HG03097 (cell line): ENCODE measurements around the gene ELOVL5.
"Not testable (repeated sequence)": the region's sequence is repeated elsewhere in the genome, so short reads cannot be mapped to it uniquely, and the experiment has no call there.

Source experiments
- ATAC-seq: cut with Tn5 transposase; IDR thresholded peaks from one replicate; pipeline ENCODE4 v1.9.1; 2021; ENCODE audit not compliant: unreplicated experiment, low FRiP score

ELOVL5 gene

GRCh38 chr6:53359843-53360092 lies 11.0 kb upstream of the ELOVL5 start:
- no peak for ATAC-seq

- peak; percentile 93 for ATAC-seq
These were observed 10.5 kb upstream of the ELOVL5 start for GRCh38 chr6:53359095-53359842.

- ATAC-seq = peak; percentile 9
These were observed 9.8 kb upstream of the ELOVL5 start for GRCh38 chr6:53358440-53359094.

- no peak for ATAC-seq
These were observed 9.0 kb upstream of the ELOVL5 start for GRCh38 chr6:53357576-53358360.

GRCh38 chr6:53353624-53354023 lies 4.9 kb upstream of the ELOVL5 start:
- ATAC-seq = no peak

GRCh38 chr6:53352360-53352759 lies 3.6 kb upstream of the ELOVL5 start:
- ATAC-seq = no peak

GRCh38 chr6:53349209-53349693 lies 501 bp upstream of the ELOVL5 start:
- ATAC-seq = no peak

GRCh38 chr6:53347921-53348370 lies 804 bp downstream of the ELOVL5 start:
- ATAC-seq = peak; percentile 16

GRCh38 chr6:53347250-53347920 lies 1.4 kb downstream of the ELOVL5 start:
- peak; percentile 28 for ATAC-seq

GRCh38 chr6:53346049-53346448 lies 2.7 kb downstream of the ELOVL5 start:
- ATAC-seq = not testable (repeated sequence)

GRCh38 chr6:53344969-53345368 lies 3.8 kb downstream of the ELOVL5 start:
- no peak for ATAC-seq

GRCh38 chr6:53343092-53343491 lies 5.7 kb downstream of the ELOVL5 start:
- ATAC-seq = no peak

GRCh38 chr6:53342217-53342616 lies 6.5 kb downstream of the ELOVL5 start:
- no peak for ATAC-seq

- ATAC-seq = no peak
These were observed 8.2 kb downstream of the ELOVL5 start for GRCh38 chr6:53340536-53340935.

GRCh38 chr6:53339424-53339823 lies 9.3 kb downstream of the ELOVL5 start:
- no peak for ATAC-seq

GRCh38 chr6:53338304-53338703 lies 10.4 kb downstream of the ELOVL5 start:
- no peak for ATAC-seq

- ATAC-seq = no peak
These were observed 12.7 kb downstream of the ELOVL5 start for GRCh38 chr6:53336070-53336469.

GRCh38 chr6:53335224-53335994 lies 13.3 kb downstream of the ELOVL5 start:
- peak; percentile 86 for ATAC-seq

- no peak for ATAC-seq
These were observed 15.0 kb downstream of the ELOVL5 start for GRCh38 chr6:53333439-53334408.
